GM13977 (cell line): ENCODE data around the gene EBLN1.

Experiments used
- DNase-seq: peaks from one replicate; pipeline ENCODE4 v3.0.0; 2012; ENCODE audit warnings: low spot score
- in situ Hi-C: fragments of 300-500 bp; cut with MboI; formaldehyde crosslinking; loops from one replicate; pipeline ENCODE4 v1.12.0; 2022; ENCODE audit warnings: low sequenced_read_pairs, low pct_unique_long_range_greater_than_20kb, mixed read lengths, inconsistent platforms; ENCODE audit not compliant: unreplicated experiment
- TF ChIP-seq, protein P1 (sequence below): IDR thresholded peaks from 2 replicates; pipeline ENCODE4 v1.5.1; 2012; ENCODE audit warnings: mild to moderate bottlenecking, control low read depth; ENCODE audit not compliant: insufficient read depth; ENCODE audit errors: extremely low read depth, missing control alignments

The EBLN1 gene

GRCh38 chr10:22252801-22253579, 35.2 kb upstream of the EBLN1 start:
- peak; percentile 63 for DNase-seq
- in situ Hi-C loops: no loop called here
- TF ChIP-seq, protein P1, sequence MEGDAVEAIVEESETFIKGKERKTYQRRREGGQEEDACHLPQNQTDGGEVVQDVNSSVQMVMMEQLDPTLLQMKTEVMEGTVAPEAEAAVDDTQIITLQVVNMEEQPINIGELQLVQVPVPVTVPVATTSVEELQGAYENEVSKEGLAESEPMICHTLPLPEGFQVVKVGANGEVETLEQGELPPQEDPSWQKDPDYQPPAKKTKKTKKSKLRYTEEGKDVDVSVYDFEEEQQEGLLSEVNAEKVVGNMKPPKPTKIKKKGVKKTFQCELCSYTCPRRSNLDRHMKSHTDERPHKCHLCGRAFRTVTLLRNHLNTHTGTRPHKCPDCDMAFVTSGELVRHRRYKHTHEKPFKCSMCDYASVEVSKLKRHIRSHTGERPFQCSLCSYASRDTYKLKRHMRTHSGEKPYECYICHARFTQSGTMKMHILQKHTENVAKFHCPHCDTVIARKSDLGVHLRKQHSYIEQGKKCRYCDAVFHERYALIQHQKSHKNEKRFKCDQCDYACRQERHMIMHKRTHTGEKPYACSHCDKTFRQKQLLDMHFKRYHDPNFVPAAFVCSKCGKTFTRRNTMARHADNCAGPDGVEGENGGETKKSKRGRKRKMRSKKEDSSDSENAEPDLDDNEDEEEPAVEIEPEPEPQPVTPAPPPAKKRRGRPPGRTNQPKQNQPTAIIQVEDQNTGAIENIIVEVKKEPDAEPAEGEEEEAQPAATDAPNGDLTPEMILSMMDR: no peak

GRCh38 chr10:22252224-22252800, 34.5 kb upstream of the EBLN1 start:
- TF ChIP-seq, protein P1: no peak
- in situ Hi-C loops: no loop called here
- DNase-seq: peak; percentile 63

GRCh38 chr10:22251751-22252223, 34.0 kb upstream of the EBLN1 start:
- in situ Hi-C loops: no loop called here
- DNase-seq: peak; percentile 76
- TF ChIP-seq, protein P1: no peak

DNA sequence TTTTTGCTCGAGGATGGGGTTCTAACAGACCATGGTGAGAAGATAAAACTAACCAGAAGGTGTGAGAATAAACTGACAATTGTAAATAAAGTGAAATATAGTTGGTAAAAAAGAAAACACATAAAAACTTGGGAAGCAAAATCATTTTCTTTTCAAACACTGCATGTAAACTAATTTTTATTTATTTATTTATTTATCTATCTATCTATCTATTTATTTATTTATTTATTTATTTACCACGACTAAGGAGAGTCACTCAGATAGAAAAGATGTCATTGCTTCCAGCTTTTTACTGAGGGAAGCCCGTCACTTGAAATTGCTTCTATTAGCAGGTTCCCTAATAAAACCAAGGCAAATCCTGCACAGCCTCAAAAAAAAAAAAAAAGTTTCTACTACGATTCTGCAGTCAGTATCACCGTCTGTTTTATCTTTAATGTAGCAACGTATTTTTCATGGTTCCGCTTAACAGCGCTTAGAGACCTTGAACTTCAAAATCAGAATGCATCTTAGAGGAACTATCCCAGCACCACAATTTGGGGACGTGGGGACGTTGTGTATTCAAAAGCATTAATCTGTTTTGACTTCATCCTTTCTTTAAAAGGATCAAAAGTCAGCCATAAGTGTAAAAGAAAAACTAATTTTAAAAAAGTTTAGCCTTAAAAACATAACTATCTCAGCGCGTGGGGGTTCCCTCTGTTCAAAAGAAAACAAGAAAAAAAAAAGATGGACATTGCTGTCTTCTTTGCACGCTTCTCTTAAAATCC, 33.3 kb upstream of the EBLN1 start:
- in situ Hi-C loops: no loop called here
- TF ChIP-seq, protein P1: no peak
- DNase-seq: no peak

DNA sequence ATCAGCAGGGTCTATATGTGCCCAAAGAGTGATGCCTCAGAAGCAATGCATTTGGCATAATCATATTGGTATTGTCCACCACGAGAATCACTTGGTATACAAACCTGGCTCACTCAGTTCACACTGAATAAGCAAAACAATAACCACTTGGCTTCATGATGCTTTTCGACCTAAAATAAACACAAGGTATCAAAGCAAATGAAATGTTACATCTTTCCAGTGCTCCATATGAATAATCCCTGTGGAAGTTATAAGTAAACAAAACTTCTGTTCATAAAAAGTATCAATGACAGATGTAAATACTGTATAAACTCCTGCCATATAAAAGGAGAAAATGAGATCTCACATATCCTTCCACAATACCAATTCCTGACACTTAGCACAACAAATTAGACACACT, 29.8 kb upstream of the EBLN1 start:
- DNase-seq: no peak
- in situ Hi-C loops: no loop called here
- TF ChIP-seq, protein P1: no peak

DNA sequence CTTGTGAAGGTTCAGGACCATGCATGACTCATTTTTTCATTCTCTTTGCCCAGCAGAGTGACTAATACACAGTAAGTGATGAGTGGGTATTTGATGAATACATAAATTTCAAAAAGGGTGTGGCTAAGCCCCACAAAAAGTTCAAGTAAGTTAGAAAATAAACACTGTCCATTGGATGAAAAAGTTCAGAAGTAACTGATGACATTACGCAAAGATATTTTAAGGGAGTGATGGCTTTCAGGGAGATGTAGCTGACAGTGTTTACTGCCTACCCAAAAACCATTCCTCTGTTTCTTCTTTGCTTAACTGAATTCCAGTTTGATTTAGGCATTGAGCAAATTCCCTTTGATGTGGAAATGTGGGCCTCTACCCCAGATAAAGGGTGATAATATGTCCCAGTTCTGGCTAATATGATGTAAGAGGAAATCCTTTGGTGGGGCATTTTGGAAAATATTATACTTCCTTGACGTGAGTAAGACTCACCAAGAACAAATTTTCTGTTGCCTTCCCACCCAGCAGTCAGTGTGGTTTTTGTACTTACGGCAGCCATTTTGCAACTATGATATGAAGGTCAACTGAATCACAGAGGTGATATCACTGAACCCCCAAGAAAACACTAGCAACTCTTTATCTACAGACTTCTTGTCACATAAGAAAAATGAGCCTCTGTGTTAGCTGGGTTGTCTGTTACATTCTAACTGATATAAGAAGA, 29.0 kb upstream of the EBLN1 start:
- in situ Hi-C loops: no loop called here
- TF ChIP-seq, protein P1: no peak
- no peak for DNase-seq
